HepG2 (cell line): Measurements from ENCODE around the gene SRP14. TPM values are rescaled to one million over a fixed set of nuclear protein-coding genes. Genes with fewer than 3 reads are reported as not detected.

Experiments
- CCDC6 ChIP-seq: sonication (generic); formaldehyde crosslinking; IDR thresholded peaks from 2 replicates; pipeline ENCODE4 v1.8.1; 2022; ENCODE audit warnings: mild to moderate bottlenecking, missing genetic modification reagents, moderate library complexity
- CHD2 ChIP-seq: IDR thresholded peaks from 2 replicates; pipeline ENCODE4 v1.6.1; 2011; ENCODE audit warnings: low read depth, low read length, improper control_type of control experiment
- CREB3 ChIP-seq: sonication (generic); formaldehyde crosslinking; IDR thresholded peaks from 2 replicates; pipeline ENCODE4 v1.5.0; 2020; ENCODE audit warnings: missing genetic modification reagents
- ELK4 ChIP-seq: sonication (generic); formaldehyde crosslinking; IDR thresholded peaks from 2 replicates; pipeline ENCODE4 v1.9.0; 2021; ENCODE audit warnings: missing genetic modification reagents, borderline replicate concordance
- EP300 ChIP-seq, 3 experiments: sonication (generic) in 1 of 3; formaldehyde crosslinking in 1 of 3; IDR thresholded peaks; 2 replicates each; pipeline versions ENCODE4 v1.5.1 to v1.6.1; 2011 to 2020; ENCODE audit warnings: low read depth in 2 of 3, low read length in 2 of 3, borderline replicate concordance in 1 of 3, improper control_type of control experiment in 1 of 3, mild to moderate bottlenecking in 1 of 3, missing genetic modification reagents in 1 of 3, moderate library complexity in 1 of 3
- HOXA3 ChIP-seq: sonication (generic); formaldehyde crosslinking; IDR thresholded peaks from 2 replicates; pipeline ENCODE4 v1.5.0; 2020; ENCODE audit warnings: missing genetic modification reagents
- MAFF ChIP-seq: IDR thresholded peaks from 2 replicates; pipeline ENCODE4 v1.6.1; 2011; ENCODE audit warnings: low read depth, low read length, improper control_type of control experiment
- MATR3 ChIP-seq: sonication (generic); formaldehyde crosslinking; IDR thresholded peaks from 2 replicates; pipeline ENCODE4 v1.4.0; 2020; ENCODE audit warnings: missing genetic modification reagents
- MAZ ChIP-seq, 2 experiments: sonication (generic) in 1 of 2; formaldehyde crosslinking in 1 of 2; IDR thresholded peaks; 2 replicates each; pipeline versions ENCODE4 v1.5.0 to v1.6.1; 2012 to 2020; ENCODE audit warnings: low read depth in 2 of 2, mild to moderate bottlenecking in 2 of 2, borderline replicate concordance in 1 of 2, improper control_type of control experiment in 1 of 2, low read length in 1 of 2, missing genetic modification reagents in 1 of 2, moderate library complexity in 1 of 2
- MIER3 ChIP-seq: IDR thresholded peaks from 2 replicates; pipeline ENCODE4 v1.6.1; 2016; ENCODE audit warnings: missing compliant biosample characterization, borderline replicate concordance
- MIXL1 ChIP-seq: IDR thresholded peaks from 2 replicates; pipeline ENCODE4 v1.6.1; 2016
- MLXIP ChIP-seq: sonication (generic); formaldehyde crosslinking; IDR thresholded peaks from 2 replicates; pipeline ENCODE4 v1.9.0; 2021; ENCODE audit warnings: missing genetic modification reagents, borderline replicate concordance
- NFRKB ChIP-seq: fragments of 450-650 bp; IDR thresholded peaks from 2 replicates; pipeline ENCODE4 v1.6.1; 2017
- SIX1 ChIP-seq: sonication (generic); formaldehyde crosslinking; IDR thresholded peaks from 2 replicates; pipeline ENCODE4 v1.4.0; 2020; ENCODE audit warnings: missing genetic modification reagents, borderline replicate concordance
- SRSF4 ChIP-seq: fragments of 200-400 bp; formaldehyde crosslinking; IDR thresholded peaks from one replicate; pipeline ENCODE4 v1.6.1; 2018; ENCODE audit warnings: mild to moderate bottlenecking, low read depth, low read length, moderate library complexity; ENCODE audit not compliant: poor library complexity, severe bottlenecking
- THAP8 ChIP-seq: sonication (generic); formaldehyde crosslinking; IDR thresholded peaks from 2 replicates; pipeline ENCODE4 v1.5.1; 2020; ENCODE audit warnings: missing genetic modification reagents, mild to moderate bottlenecking, borderline replicate concordance
- ZBTB46 ChIP-seq: sonication (generic); formaldehyde crosslinking; IDR thresholded peaks from 2 replicates; pipeline ENCODE4 v1.4.0; 2020; ENCODE audit warnings: mild to moderate bottlenecking, missing genetic modification reagents, borderline replicate concordance
- ZKSCAN8 ChIP-seq: IDR thresholded peaks from 2 replicates; pipeline ENCODE4 v1.6.1; 2016; ENCODE audit warnings: borderline replicate concordance, missing genetic modification reagents, missing compliant biosample characterization
- ZNF224 ChIP-seq: sonication (generic); formaldehyde crosslinking; IDR thresholded peaks from 2 replicates; pipeline ENCODE4 v1.5.0; 2020; ENCODE audit warnings: mild to moderate bottlenecking, missing genetic modification reagents
- ZNF30 ChIP-seq: sonication (generic); formaldehyde crosslinking; IDR thresholded peaks from 2 replicates; pipeline ENCODE4 v1.5.0; 2020; ENCODE audit warnings: mild to moderate bottlenecking, missing genetic modification reagents
- ZNF468 ChIP-seq: sonication (generic); formaldehyde crosslinking; IDR thresholded peaks from 2 replicates; pipeline ENCODE4 v1.8.0; 2022; ENCODE audit warnings: mild to moderate bottlenecking, moderate library complexity, missing genetic modification reagents
- ZNF546 ChIP-seq: sonication (generic); formaldehyde crosslinking; conservative IDR thresholded peaks from 2 replicates; pipeline ENCODE4 v1.8.1; 2023; ENCODE audit warnings: mild to moderate bottlenecking, missing genetic modification reagents
- ZNF670 ChIP-seq: sonication (generic); formaldehyde crosslinking; IDR thresholded peaks from 2 replicates; pipeline ENCODE4 v1.8.0; 2022; ENCODE audit warnings: mild to moderate bottlenecking, missing genetic modification reagents, borderline replicate concordance
- polyA plus RNA-seq, 8 experiments: library from polyadenylated mRNA; depleted of rRNA in 3 of 8; stranded (reverse) in 7 of 8; unstranded in 1 of 8; fragments of >200 nt; fragmentation: Illumina TruSeq in 4 of 8; extraction: Trizol in 4 of 8; gene quantifications; 2 replicates each; pipeline versions ENCODE4 v1.2.1 to v1.2.3, GENCODE V29; 2011 to 2016; ENCODE audit warnings: low read depth in 4 of 8, missing spikeins in 1 of 8, mixed read lengths in 1 of 8; ENCODE audit not compliant: insufficient read depth in 1 of 8
- total RNA-seq, 5 experiments: library from RNA; depleted of rRNA; stranded (reverse); fragments of >200 nt; fragmentation: Illumina TruSeq; extraction: Trizol; gene quantifications; 2 replicates each; pipeline ENCODE4 v1.2.3, GENCODE V29; 2016; ENCODE audit warnings: low read depth in 1 of 5

SRP14 gene
- total and polyA plus RNA-seq, 2 of the 13 experiments (the other 11 are each of a cell fraction or from before 2014, with no cell fraction given) = 208 to 356 TPM

GRCh38 chr15:40002295-40002694 lies 36.7 kb downstream of the SRP14 start (continued):
- TF ChIP-seq MLXIP (CRISPR knock-in tag) (no peak), MIER3 (CRISPR knock-in tag) (peak; percentile 87), NFRKB (no peak), CREB3 (CRISPR knock-in tag) (no peak), ZNF224 (CRISPR knock-in tag) (no peak), MATR3 (CRISPR knock-in tag) (no peak), ZBTB46 (CRISPR knock-in tag) (no peak), SRSF4 (no peak), ELK4 (CRISPR knock-in tag) (no peak), ZNF468 (no peak), ZNF670 (CRISPR knock-in tag) (no peak), MIXL1 (CRISPR knock-in tag) (peak; percentile 94), THAP8 (CRISPR knock-in tag) (no peak), CHD2 (no peak), ZNF546 (CRISPR knock-in tag) (no peak), ZNF30 (CRISPR knock-in tag) (no peak), SIX1 (CRISPR knock-in tag) (no peak), HOXA3 (CRISPR knock-in tag) (peak; percentile 55; the same call in 1 of the 2 replicates), EP300 (IDR thresholded peaks at IDR 0.05; ENCODE audit: low read depth in 2 of 2, low read length in 2 of 2) (peak in 1 of 2 experiments; percentile 83; a peak in 2 of 4 replicates), EP300 (CRISPR knock-in tag; IDR thresholded peaks at IDR 0.05; ENCODE audit: borderline replicate concordance) (peak; percentile 83; the same call in 1 of the 2 replicates), MAFF (no peak), MAZ (IDR thresholded peaks at IDR 0.05; ENCODE audit: borderline replicate concordance, low read depth, low read length) (no peak), MAZ (CRISPR knock-in tag; IDR thresholded peaks at IDR 0.05; ENCODE audit: low read depth) (no peak), CCDC6 (no peak), ZKSCAN8 (CRISPR knock-in tag) (peak; percentile 49; the same call in 1 of the 2 replicates)
